GM23248 (cell line): ENCODE measurements around the gene CPED1.

Source experiments
- EZH2 ChIP-seq: fragments of 200-600 bp; sonication (generic); IDR thresholded peaks from 2 replicates; pipeline ENCODE4 v1.6.1; 2018; ENCODE audit warnings: antibody characterized with exemption, mild to moderate bottlenecking; ENCODE audit not compliant: insufficient read depth, poor library complexity, severe bottlenecking
- EZH2phosphoT487 ChIP-seq: fragments of 200-600 bp; sonication (generic); IDR thresholded peaks from 2 replicates; pipeline ENCODE4 v1.6.1; 2018; ENCODE audit warnings: antibody characterized with exemption, moderate library complexity, mild to moderate bottlenecking, low read depth; ENCODE audit not compliant: insufficient read depth

DNA sequence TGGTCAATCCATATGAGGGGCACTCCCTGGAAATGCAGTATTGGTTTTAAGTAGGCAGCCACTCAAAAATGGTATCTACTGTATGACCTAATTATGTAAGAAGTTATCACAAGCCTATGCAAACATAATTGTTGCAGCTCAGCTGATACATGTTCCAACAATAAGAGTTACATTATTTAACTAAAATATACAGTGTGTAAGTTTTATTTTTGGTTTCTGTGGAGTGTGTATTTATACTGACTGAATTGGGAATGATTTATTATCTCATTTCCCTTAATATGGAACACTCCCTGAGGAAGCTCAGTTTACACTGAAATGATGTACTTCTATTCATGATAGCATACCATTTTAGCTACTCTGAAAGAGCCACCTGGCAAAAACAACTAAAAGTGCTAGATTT lies 40.5 kb upstream of the CPED1 start:
- TF ChIP-seq EZH2phosphoT487 (no peak), EZH2 (no peak)
